Spinal cord (tissue), 10 donors: ENCODE measurements around the gene PRKCE. TPM values are rescaled to one million over a fixed set of nuclear protein-coding genes. Genes with fewer than 3 reads are reported as not detected.
A peak's percentile ranks its signal among the peaks of the same experiment; 100 is the strongest.

ENCODE experiments used
- DNase-seq, 6 donors: peaks; one replicate each; pipeline versions ENCODE4 v3.0.0 to v3.0.0-alpha.2; 2013 to 2015; ENCODE audit warnings: low spot score in 6 of 6, low read depth in 4 of 6
- H3K27ac ChIP-seq: one replicate; pipeline ENCODE4 v1.5.1; 2013; ENCODE audit warnings: low read depth, low read length, control low read depth
- H3K27me3 ChIP-seq: one replicate; pipeline ENCODE4 v1.6.1; 2013; ENCODE audit warnings: low read length; ENCODE audit not compliant: control insufficient read depth, insufficient read depth
- H3K36me3 ChIP-seq: one replicate; pipeline ENCODE4 v1.6.1; 2013; ENCODE audit warnings: low read length; ENCODE audit not compliant: control insufficient read depth, insufficient read depth
- H3K4me1 ChIP-seq: one replicate; pipeline ENCODE4 v1.6.1; 2013; ENCODE audit warnings: low read length; ENCODE audit not compliant: control insufficient read depth, insufficient read depth
- H3K4me3 ChIP-seq: one replicate; pipeline ENCODE4 v1.5.1; 2013; ENCODE audit warnings: low read depth, low read length, control low read depth
- H3K9me3 ChIP-seq: one replicate; pipeline ENCODE4 v1.6.1; 2013; ENCODE audit warnings: low read length; ENCODE audit not compliant: control insufficient read depth, insufficient read depth
- WGBS: methylation state at CpG from one replicate; pipeline ENCODE4 v1.1.5; 2013; ENCODE audit warnings: missing lambda C conversion rate; ENCODE audit not compliant: insufficient coverage; 5-methylcytosine and 5-hydroxymethylcytosine counted together
- polyA plus RNA-seq, 2 donors: library from polyadenylated mRNA; unstranded; fragments of 120-200 nt; gene quantifications; one replicate each; pipeline ENCODE4 v1.2.1, GENCODE V29; 2013; ENCODE audit not compliant: insufficient read length in 2 of 2
- total RNA-seq, 2 donors: library from RNA; depleted of rRNA in 1 of 2; stranded (reverse); fragments of 120-200 nt in 1 of 2; fragments of >200 nt in 1 of 2; gene quantifications; one replicate each; pipeline versions ENCODE4 v1.2.3 to v1.2.4, GENCODE V29; 2013 to 2014
- donor health status: healthy.

Gene PRKCE
- total and polyA plus RNA-seq, 4 donors: 22.9 to 48.5 (median 37.4) TPM

DNA sequence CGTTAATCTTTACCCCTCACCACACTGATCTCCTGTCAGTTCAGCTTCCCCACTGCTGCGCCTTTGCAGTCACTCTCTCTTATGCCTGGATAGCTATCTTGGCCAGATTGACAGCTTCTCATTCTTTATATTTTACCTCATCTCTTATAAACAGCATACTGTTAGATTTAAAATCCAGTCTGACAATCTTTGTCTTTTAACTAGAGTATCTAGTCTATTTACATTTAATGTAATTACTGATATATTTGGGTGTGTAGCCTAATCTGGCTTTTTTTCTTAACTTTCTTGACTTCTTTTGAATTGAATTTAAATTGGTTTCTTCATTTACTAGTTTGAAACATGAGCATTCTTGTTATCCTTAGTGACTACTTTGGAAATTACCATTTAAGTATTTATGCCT lies 225.1 kb downstream of the PRKCE start:
- Histone ChIP-seq H3K36me3 (no peaks in the 10 kb centered on the region), H3K4me3 (no peak overlapping the region), H3K27ac (no peak overlapping the region), H3K4me1 (no peaks in the 10 kb centered on the region), H3K27me3 (no peaks in the 10 kb centered on the region), H3K9me3 (no peaks in the 10 kb centered on the region)
- 100% methylated on average over 2 of the region's 2 CpGs for whole genome bisulfite sequencing
- no peak for DNase-seq

DNA sequence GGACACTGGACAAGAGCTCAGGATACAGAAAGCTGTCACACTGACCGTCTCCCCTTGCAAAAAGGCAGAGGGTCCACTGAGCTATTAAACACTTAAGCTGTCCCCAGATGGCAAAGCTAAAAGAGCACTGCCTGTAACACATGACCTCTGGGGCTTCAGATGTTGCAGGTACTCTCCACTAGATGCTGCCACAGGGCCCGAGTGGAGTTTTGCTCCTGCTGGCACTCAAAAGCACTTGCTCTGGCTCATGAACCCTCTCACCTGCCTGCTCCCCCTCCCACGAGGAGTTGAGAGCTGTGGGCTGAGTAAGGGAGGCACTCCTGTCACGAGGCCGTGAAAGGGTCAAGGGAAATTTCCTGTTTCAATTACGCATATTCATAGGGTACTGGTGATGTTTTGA lies 227.9 kb downstream of the PRKCE start:
- WGBS: 84% methylated on average over 2 of the region's 6 CpGs
- Histone ChIP-seq H3K36me3 (no peaks in the 10 kb centered on the region), H3K4me1 (peaks cover 17% of the 10 kb centered on the region), H3K27ac (no peak overlapping the region), H3K4me3 (no peak overlapping the region), H3K9me3 (no peaks in the 10 kb centered on the region), H3K27me3 (no peaks in the 10 kb centered on the region)
- no peak for DNase-seq

DNA sequence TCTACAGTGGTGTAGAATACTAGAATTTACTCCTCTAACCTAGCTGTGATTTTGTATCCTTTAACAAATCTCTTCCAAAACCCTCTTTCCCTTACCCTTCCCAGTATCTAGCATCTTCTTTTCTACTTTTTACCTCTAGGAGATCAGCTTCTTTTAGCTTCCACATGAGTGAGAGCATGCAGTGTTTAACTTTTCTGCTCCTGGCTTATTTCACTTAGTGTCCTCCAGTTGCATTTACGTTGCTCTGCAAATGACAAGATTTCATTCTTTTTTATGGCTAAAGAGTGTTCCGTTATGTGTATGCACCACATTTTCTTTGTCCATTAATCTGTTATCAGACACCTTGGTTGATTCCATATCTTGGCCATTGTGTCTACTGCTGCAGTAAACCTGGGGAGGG lies 228.5 kb downstream of the PRKCE start:
- Histone ChIP-seq H3K4me1 (peaks cover 17% of the 10 kb centered on the region), H3K4me3 (no peak overlapping the region), H3K9me3 (no peaks in the 10 kb centered on the region), H3K27me3 (no peaks in the 10 kb centered on the region), H3K27ac (no peak overlapping the region), H3K36me3 (no peaks in the 10 kb centered on the region)
- WGBS: no CpG with 5 or more reads among the region's 2 CpGs
- no peak for DNase-seq

DNA sequence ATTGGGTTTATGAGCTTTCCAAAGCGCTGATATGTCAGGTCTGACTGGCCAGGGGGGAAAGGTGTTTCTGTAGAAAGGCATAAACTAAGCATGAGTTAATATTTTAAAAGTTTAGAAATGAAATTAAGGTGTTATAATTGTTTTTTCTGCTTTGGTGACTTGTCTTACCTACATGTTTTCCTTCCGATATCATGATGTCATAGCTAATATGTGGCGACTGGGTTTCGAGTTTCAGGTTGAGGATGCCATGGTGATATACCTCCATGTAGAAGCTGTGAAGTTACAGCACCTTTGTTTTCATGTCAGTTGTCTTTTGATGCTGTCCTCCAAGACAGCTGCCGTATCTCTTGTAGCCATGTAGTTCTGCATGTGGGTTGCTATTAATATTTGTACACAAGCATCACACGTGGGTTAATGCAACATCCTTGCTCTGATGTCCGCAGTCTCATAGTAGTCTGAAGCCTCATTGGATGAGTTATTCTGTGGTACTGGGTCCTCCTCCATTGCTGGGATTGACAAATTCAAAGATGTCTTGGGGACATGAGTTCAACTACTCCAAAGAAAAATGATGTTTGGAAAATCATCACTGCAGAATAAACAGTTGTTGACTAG lies 230.6 kb downstream of the PRKCE start:
- H3K27me3 ChIP-seq: no peaks in the 10 kb centered on the region
- H3K4me3 ChIP-seq: no peak overlapping the region
- no peaks in the 10 kb centered on the region for H3K36me3 ChIP-seq
- no peak overlapping the region for H3K27ac ChIP-seq
- H3K4me1 ChIP-seq: peaks cover 23% of the 10 kb centered on the region
- no peaks in the 10 kb centered on the region for H3K9me3 ChIP-seq
- WGBS: 95% methylated on average over 4 of the region's 7 CpGs
- no peak for DNase-seq

DNA sequence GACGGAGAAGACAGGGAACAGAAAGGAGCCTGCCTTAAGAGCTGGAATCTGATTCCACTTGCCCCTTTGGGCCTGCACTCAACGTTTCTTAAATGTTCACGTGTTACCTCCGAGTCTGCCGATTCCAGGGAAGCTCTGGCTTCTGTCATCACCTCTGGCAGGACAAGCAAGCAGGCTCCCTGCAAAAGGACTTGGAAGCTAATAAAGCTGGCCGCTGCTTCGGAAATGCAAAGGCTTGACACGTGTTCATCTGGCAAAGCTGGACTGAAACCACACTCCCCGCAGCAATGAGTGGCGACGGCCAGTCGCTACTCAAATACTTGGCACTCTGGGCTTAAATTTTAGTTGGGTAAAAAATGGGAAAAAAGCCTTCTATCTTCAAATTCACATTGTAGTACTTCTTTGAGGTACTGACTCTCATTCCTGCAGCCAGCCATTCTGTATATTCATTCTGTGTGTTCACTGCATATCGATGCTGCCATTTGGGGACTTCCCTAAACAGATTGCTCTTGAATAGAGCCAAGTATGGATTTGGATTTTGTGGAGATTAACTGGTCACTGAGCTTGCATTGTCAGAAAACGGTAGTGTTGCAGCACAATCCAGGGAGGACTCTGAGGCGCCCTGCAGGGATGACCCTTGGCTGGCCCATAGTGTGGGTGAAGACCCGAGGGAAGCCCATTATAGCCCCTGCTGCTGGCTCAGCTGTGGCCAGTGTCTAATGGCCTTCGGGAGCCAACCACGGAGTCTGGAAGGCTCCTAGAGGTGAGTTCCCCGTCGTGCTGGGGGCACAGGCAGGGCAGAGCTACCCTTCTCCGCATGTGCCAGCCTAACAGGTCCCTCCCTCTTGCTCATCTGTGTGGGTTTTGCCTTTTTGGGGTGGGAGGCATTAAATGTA lies 231.5 kb downstream of the PRKCE start:
- WGBS: 48% methylated on average over 16 of the region's 21 CpGs
- Histone ChIP-seq H3K27ac (no peak overlapping the region), H3K4me3 (no peak overlapping the region), H3K9me3 (no peaks in the 10 kb centered on the region), H3K4me1 (peaks cover 23% of the 10 kb centered on the region), H3K27me3 (no peaks in the 10 kb centered on the region), H3K36me3 (no peaks in the 10 kb centered on the region)
- DNase-seq: peak in 2 of 6 donors; percentile 74 to 80

DNA sequence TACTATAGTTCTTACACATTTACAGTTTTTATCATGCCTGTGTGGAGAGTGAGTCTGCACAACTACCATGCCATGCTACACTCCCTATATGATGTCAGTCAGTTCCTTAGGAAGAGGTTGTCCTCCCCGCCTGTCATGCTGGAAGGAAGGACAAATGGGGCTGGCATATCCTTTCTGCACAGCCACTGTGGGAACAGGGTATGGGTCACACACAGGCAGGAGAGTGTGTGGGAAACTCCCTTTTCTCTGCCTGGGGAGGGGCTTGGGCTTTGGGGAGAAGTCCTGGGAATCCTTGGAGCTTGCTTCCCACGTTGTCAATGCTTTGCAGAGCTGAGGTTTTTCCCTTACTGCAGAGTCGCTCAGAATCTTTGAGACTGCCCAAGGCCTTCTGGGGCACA lies 232.1 kb downstream of the PRKCE start:
- H3K36me3 ChIP-seq: no peaks in the 10 kb centered on the region
- H3K27ac ChIP-seq: no peak overlapping the region
- no peaks in the 10 kb centered on the region for H3K27me3 ChIP-seq
- no peak overlapping the region for H3K4me3 ChIP-seq
- no peaks in the 10 kb centered on the region for H3K9me3 ChIP-seq
- H3K4me1 ChIP-seq: peaks cover 23% of the 10 kb centered on the region
- WGBS: 72% methylated on average over 2 of the region's 3 CpGs
- no peak for DNase-seq

DNA sequence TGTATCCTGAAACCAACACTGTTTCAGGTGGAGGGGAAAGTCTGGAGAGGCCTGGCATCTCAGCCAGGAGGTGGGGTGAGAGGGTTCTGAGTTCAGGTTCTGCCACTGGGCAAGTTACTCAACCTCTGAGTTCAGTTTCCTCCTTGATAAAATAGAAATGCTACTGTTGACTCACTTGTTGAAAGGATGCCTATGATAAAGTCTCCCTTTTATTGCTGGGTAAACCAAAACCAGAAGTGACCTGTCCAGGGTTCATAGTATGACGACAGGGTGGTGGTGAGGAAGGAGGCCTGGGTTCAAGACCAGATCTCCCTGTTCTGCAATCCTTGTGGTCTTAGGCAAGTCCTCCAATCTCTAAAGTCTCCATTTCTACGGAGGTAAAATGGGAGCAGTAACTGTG lies 232.7 kb downstream of the PRKCE start:
- H3K27ac ChIP-seq: no peak overlapping the region
- H3K9me3 ChIP-seq: no peaks in the 10 kb centered on the region
- H3K4me3 ChIP-seq: no peak overlapping the region
- 40% methylated on average over 1 of the region's 2 CpGs for WGBS
- H3K36me3 ChIP-seq: no peaks in the 10 kb centered on the region
- H3K4me1 ChIP-seq: peaks cover 23% of the 10 kb centered on the region
- no peaks in the 10 kb centered on the region for H3K27me3 ChIP-seq
- DNase-seq: no peak

DNA sequence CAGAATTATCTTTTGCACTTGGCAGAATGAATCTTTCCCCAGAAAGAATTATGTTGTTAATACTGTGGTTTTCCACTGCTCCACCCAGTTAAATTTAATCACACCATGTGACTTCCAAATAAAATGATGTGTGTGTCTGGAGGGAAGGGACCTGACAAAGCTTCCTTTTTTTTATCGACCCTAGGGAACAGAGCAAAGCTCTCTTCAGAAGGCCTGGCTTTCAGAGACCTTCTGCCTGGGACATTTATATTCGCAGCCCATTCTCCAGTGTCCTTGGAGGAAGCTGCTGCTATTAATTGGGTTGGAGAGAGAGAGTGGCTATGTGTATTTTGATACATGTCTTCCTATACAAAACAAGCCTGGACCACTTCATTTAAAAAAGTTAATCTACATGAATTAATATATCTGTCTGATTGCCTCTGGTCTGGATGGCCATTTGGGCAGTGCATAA lies 233.7 kb downstream of the PRKCE start:
- Histone ChIP-seq H3K27ac (peak overlapping the region; percentile 6), H3K4me1 (peaks cover 23% of the 10 kb centered on the region), H3K4me3 (no peak overlapping the region), H3K9me3 (no peaks in the 10 kb centered on the region), H3K27me3 (no peaks in the 10 kb centered on the region), H3K36me3 (no peaks in the 10 kb centered on the region)
- WGBS: no CpG with 5 or more reads among the region's 2 CpGs
- DNase-seq: peak in 2 of 6 donors; percentile 74 to 76

DNA sequence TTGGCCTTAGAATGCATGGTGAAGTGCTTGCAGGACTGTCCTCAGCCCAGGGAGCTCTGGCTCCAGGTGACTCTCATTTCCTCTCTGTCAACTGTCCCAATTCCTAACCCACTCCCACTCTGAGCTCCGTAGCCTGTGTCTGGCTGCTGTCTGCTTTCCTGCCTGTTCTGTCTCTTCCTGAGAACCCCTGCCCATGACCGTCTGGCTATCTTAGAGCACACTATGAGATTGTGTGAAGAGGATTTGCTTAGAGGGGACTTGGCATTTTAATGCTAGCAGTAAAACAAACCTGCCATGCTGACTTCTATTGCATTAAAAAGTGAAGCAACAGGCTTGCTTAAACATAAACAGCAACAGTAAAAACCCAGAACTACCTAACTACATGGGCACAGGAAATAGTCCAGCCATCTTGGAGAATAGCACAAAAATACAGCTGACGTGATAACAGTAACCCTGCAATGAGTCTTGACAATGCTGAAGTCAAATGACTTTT lies 234.7 kb downstream of the PRKCE start:
- no peak for DNase-seq
- H3K4me3 ChIP-seq: no peak overlapping the region
- no peaks in the 10 kb centered on the region for H3K9me3 ChIP-seq
- WGBS: 68% methylated on average over 2 of the region's 3 CpGs
- H3K36me3 ChIP-seq: no peaks in the 10 kb centered on the region
- H3K27me3 ChIP-seq: no peaks in the 10 kb centered on the region
- H3K27ac ChIP-seq: no peak overlapping the region
- peaks cover 23% of the 10 kb centered on the region for H3K4me1 ChIP-seq
